ENCODE results near the gene VDAC1.

DNA sequence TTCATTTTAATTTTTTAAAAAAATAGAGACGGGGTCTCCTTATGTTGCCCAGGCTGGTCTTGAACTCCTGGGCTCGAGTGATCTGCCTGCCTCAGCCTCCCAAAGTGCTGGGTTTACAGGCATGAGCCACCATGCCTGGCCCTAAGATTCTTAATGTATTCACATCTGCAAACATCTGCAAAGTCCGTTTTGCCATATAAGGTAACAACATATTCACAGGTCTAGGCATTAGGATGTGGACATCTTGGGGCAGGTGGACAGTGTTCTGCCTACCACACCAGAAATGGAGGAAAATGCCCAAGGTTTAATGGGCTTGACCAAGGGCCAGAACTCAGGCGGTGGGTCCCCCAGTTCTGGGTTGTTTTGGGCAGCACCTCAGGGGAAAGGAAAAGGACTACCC, 41.6 kb upstream of the VDAC1 start:
- no peak for TF ChIP-seq CTCF (IDR thresholded peaks at IDR 0.05; ENCODE audit: insufficient read depth, low read length)
- TF ChIP-seq, protein P1, sequence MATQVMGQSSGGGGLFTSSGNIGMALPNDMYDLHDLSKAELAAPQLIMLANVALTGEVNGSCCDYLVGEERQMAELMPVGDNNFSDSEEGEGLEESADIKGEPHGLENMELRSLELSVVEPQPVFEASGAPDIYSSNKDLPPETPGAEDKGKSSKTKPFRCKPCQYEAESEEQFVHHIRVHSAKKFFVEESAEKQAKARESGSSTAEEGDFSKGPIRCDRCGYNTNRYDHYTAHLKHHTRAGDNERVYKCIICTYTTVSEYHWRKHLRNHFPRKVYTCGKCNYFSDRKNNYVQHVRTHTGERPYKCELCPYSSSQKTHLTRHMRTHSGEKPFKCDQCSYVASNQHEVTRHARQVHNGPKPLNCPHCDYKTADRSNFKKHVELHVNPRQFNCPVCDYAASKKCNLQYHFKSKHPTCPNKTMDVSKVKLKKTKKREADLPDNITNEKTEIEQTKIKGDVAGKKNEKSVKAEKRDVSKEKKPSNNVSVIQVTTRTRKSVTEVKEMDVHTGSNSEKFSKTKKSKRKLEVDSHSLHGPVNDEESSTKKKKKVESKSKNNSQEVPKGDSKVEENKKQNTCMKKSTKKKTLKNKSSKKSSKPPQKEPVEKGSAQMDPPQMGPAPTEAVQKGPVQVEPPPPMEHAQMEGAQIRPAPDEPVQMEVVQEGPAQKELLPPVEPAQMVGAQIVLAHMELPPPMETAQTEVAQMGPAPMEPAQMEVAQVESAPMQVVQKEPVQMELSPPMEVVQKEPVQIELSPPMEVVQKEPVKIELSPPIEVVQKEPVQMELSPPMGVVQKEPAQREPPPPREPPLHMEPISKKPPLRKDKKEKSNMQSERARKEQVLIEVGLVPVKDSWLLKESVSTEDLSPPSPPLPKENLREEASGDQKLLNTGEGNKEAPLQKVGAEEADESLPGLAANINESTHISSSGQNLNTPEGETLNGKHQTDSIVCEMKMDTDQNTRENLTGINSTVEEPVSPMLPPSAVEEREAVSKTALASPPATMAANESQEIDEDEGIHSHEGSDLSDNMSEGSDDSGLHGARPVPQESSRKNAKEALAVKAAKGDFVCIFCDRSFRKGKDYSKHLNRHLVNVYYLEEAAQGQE (IDR thresholded peaks at IDR 0.05; ENCODE audit: insufficient replicate concordance, low read depth), result no peak
- TF ChIP-seq POLR2AphosphoS5 (IDR thresholded peaks at IDR 0.05; ENCODE audit: low read depth), result no peak
- no peak for TF ChIP-seq SPI1 (IDR thresholded peaks at IDR 0.05; ENCODE audit: borderline replicate concordance, low read depth)

All from HL-60 (cell line).